H1 (cell line): Measurements from ENCODE around the gene FASLG.

ENCODE experiments used
- BRCA1 ChIP-seq: IDR thresholded peaks from 2 replicates; pipeline ENCODE4 v1.6.1; 2012; ENCODE audit warnings: low read depth, low read length, improper control_type of control experiment
- CREB1 ChIP-seq: IDR thresholded peaks from 2 replicates; pipeline ENCODE4 v1.6.1; 2012; ENCODE audit warnings: inconsistent platforms
- CTCF ChIP-seq, 3 experiments: IDR thresholded peaks; 1 replicate in 2 of 3; 2 replicates in 1 of 3; pipeline versions ENCODE4 v1.5.1 to v1.6.1; 2011; ENCODE audit warnings: low read length in 3 of 3, mild to moderate bottlenecking in 3 of 3, inconsistent platforms in 2 of 3, low read depth in 1 of 3, moderate library complexity in 1 of 3; ENCODE audit not compliant: insufficient read depth in 1 of 3; ENCODE audit errors: control extremely low read depth in 1 of 3
- EP300 ChIP-seq, 2 experiments: IDR thresholded peaks; 1 replicate in 1 of 2; 2 replicates in 1 of 2; pipeline ENCODE4 v1.6.1; 2011 to 2012; ENCODE audit warnings: low read depth in 2 of 2, low read length in 2 of 2, mild to moderate bottlenecking in 2 of 2, borderline replicate concordance in 1 of 2, inconsistent platforms in 1 of 2, moderate library complexity in 1 of 2
- EZH2 ChIP-seq: fragments of 200-600 bp; sonication (generic); IDR thresholded peaks from 2 replicates; pipeline ENCODE4 v1.7.1; 2012; ENCODE audit warnings: low read depth, mild to moderate bottlenecking, moderate library complexity, low read length, inconsistent platforms; ENCODE audit not compliant: severe bottlenecking
- PHF8 ChIP-seq: fragments of 200-600 bp; sonication (generic); conservative IDR thresholded peaks from 2 replicates; pipeline ENCODE4 v1.7.1; 2012; ENCODE audit warnings: low read depth, mild to moderate bottlenecking, inconsistent platforms, low read length, moderate library complexity
- POLR2A ChIP-seq, 2 experiments: IDR thresholded peaks; 1 replicate in 1 of 2; 2 replicates in 1 of 2; pipeline ENCODE4 v1.6.1; 2011; ENCODE audit warnings: low read depth in 2 of 2, low read length in 2 of 2, mild to moderate bottlenecking in 2 of 2; ENCODE audit errors: control extremely low read depth in 1 of 2
- RXRA ChIP-seq: IDR thresholded peaks from 2 replicates; pipeline ENCODE4 v1.6.1; 2011; ENCODE audit warnings: low read depth, mild to moderate bottlenecking, low read length, moderate library complexity; ENCODE audit not compliant: insufficient read depth
- SIN3A ChIP-seq, 2 experiments: IDR thresholded peaks in 1 of 2; conservative IDR thresholded peaks in 1 of 2; 2 replicates each; pipeline ENCODE4 v1.6.1; 2011 to 2012; ENCODE audit warnings: low read length in 2 of 2, improper control_type of control experiment in 1 of 2, low read depth in 1 of 2, mild to moderate bottlenecking in 1 of 2
- SIX5 ChIP-seq: IDR thresholded peaks from 2 replicates; pipeline ENCODE4 v1.6.1; 2011; ENCODE audit warnings: mild to moderate bottlenecking, low read depth, low read length
- SP2 ChIP-seq: IDR thresholded peaks from 2 replicates; pipeline ENCODE4 v1.6.1; 2012; ENCODE audit warnings: mild to moderate bottlenecking, low read length, inconsistent platforms
- TAF1 ChIP-seq: IDR thresholded peaks from 2 replicates; pipeline ENCODE4 v1.6.1; 2011; ENCODE audit warnings: mild to moderate bottlenecking, low read depth, low read length
- TEAD4 ChIP-seq: IDR thresholded peaks from 2 replicates; pipeline ENCODE4 v1.6.1; 2012; ENCODE audit warnings: low read depth, low read length, inconsistent platforms, mixed read lengths
- ZNF274 ChIP-seq: IDR thresholded peaks from 2 replicates; pipeline ENCODE4 v1.7.0; 2012; ENCODE audit warnings: low read length, borderline replicate concordance; ENCODE audit errors: extremely low read depth

- no peak for TF ChIP-seq POLR2A (IDR thresholded peaks at IDR 0.05; ENCODE audit: control extremely low read depth in 1 of 2, low read depth in 2 of 2, low read length in 2 of 2)
- TF ChIP-seq CREB1: no peak
- TF ChIP-seq ZNF274: no peak
- TF ChIP-seq SIX5: no peak
- TF ChIP-seq BRCA1: no peak
- TF ChIP-seq CTCF (IDR thresholded peaks at IDR 0.05; ENCODE audit: control extremely low read depth in 1 of 3, insufficient read depth in 1 of 3, low read depth in 1 of 3, low read length in 3 of 3): no peak
- no peak for TF ChIP-seq TEAD4
- TF ChIP-seq EZH2: no peak
- TF ChIP-seq PHF8: no peak
- no peak for TF ChIP-seq RXRA
- TF ChIP-seq EP300 (IDR thresholded peaks at IDR 0.05; ENCODE audit: borderline replicate concordance in 1 of 2, low read depth in 2 of 2, low read length in 2 of 2): no peak
- TF ChIP-seq TAF1: no peak
- TF ChIP-seq SIN3A (conservative IDR thresholded peaks at IDR 0.05 in 1 of 2, IDR thresholded peaks at IDR 0.05 in 1 of 2; ENCODE audit: low read depth in 1 of 2, low read length in 2 of 2): no peak
- TF ChIP-seq SP2: no peak
Measured at GRCh38 chr1:172699695-172700227, 40.9 kb downstream of the FASLG start.
